ENCODE data around the gene NUDT3. TPM values are rescaled to one million over a fixed set of nuclear protein-coding genes. Genes with fewer than 3 reads are reported as not detected.
"Not testable (repeated sequence)": the region's sequence is repeated elsewhere in the genome, so short reads cannot be mapped to it uniquely, and the experiment has no call there.

NUDT3 gene
- total and polyA plus RNA-seq, 9 of the 15 experiments (the other 6 are each of a cell fraction or from before 2014, with no cell fraction given) = 5.4 to 81.2 (median 56.4) TPM

DNA sequence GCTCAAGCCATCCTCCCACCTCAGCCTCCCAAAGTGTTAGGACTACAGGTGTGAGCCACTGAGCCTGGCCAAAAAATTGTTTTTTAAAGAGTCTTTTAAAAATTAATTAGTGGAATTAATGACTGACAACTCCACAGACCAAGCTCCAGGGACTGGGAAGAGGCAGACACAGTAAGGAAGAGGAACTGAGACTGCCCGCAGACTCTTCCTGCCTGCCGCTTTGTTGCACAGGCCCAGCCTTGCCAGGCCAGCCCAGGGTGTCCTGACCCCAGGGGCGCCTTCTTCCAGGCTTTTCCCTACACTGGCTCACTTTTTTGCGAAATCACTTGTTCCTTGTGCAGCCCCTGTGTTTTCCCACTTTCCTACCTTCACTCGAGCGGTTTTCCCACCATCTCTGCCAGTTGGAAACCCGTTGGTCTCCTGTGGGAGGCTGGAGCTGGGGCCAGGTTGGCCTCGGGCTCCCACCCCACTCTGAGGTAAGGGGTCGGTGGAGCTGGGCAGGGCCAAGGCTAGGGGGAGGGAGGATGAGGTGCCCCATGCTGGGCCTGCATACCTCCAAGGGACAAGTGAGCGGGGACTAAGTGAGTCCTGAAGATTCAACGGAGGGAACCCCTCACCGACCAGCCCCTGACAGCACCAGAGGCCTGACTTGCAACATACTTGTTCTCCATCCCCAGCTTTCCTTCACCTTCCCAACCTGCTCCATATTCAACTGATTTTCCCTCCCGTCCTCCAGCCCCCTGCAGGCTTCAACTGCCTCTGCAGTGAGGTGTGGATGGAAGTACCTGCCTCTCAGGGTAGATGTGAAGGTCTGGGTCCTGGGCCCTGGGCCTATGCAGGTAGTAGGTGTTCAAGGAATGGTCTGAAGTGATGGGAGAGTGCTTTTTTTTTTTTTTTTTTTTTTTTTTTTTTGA, 120.2 kb downstream of the NUDT3 start (continued):
- TF ChIP-seq, protein P1, sequence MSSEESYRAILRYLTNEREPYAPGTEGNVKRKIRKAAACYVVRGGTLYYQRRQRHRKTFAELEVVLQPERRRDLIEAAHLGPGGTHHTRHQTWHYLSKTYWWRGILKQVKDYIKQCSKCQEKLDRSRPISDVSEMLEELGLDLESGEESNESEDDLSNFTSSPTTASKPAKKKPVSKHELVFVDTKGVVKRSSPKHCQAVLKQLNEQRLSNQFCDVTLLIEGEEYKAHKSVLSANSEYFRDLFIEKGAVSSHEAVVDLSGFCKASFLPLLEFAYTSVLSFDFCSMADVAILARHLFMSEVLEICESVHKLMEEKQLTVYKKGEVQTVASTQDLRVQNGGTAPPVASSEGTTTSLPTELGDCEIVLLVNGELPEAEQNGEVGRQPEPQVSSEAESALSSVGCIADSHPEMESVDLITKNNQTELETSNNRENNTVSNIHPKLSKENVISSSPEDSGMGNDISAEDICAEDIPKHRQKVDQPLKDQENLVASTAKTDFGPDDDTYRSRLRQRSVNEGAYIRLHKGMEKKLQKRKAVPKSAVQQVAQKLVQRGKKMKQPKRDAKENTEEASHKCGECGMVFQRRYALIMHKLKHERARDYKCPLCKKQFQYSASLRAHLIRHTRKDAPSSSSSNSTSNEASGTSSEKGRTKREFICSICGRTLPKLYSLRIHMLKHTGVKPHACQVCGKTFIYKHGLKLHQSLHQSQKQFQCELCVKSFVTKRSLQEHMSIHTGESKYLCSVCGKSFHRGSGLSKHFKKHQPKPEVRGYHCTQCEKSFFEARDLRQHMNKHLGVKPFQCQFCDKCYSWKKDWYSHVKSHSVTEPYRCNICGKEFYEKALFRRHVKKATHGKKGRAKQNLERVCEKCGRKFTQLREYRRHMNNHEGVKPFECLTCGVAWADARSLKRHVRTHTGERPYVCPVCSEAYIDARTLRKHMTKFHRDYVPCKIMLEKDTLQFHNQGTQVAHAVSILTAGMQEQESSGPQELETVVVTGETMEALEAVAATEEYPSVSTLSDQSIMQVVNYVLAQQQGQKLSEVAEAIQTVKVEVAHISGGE (CRISPR knock-in tag; IDR thresholded peaks at IDR 0.05) = no peak
- no peak for TF ChIP-seq DACH1 (IDR thresholded peaks at IDR 0.05; ENCODE audit: partially characterized antibody)
- no peak for TF ChIP-seq PHB (CRISPR knock-in tag; IDR thresholded peaks at IDR 0.05)

DNA sequence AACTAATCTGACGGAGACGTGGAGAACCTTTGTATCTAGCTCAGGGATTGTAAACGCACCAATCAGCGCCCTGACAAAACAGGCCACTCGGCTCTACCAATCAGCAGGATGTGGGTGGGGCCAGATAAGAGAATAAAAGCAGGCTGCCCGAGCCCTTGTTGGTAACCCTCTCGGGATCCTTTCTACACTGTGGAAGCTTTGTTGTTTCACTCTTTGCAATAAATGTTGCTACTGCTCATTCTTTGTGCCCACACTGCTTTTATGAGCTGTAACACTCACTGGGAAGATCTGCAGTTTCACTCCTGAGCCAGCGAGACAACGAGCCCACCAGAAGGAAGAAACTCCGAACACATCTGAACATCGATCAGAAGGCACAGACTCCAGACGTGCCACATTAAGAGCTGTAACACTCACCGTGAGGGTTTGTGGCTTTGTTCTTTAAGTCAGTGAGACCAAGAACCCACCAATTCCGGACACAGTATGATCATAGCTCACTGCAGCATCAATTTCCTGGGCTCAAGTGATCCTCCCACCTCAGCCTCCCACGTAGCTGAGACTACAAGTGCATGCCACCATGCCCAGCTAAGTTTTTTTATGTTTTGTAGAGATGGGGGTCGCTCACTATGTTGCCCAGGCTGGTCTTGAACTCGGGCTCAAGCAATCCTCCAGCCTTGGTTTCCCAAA, 122.7 kb downstream of the NUDT3 start:
- TF ChIP-seq, protein P2, sequence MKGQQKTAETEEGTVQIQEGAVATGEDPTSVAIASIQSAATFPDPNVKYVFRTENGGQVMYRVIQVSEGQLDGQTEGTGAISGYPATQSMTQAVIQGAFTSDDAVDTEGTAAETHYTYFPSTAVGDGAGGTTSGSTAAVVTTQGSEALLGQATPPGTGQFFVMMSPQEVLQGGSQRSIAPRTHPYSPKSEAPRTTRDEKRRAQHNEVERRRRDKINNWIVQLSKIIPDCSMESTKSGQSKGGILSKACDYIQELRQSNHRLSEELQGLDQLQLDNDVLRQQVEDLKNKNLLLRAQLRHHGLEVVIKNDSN (CRISPR knock-in tag; IDR thresholded peaks at IDR 0.05) = peak; percentile 17; the same call in 1 of the 2 replicates
- TF ChIP-seq POLR2A (conservative IDR thresholded peaks at IDR 0.05) = peak; percentile 68
- peak; percentile 44 for TF ChIP-seq SUPT5H (IDR thresholded peaks at IDR 0.05)
- TF ChIP-seq NFYB (IDR thresholded peaks at IDR 0.05; ENCODE audit: extremely low read depth, insufficient read length) = peak; percentile 58
- Histone ChIP-seq H3K4me1 (replicated peaks in 1 of 2; ENCODE audit: control insufficient read depth in 2 of 2, insufficient read depth in 2 of 2, low read length in 2 of 2) (peaks cover 21 to 22% of the 10 kb centered on the region in 2 experiments), H2AFZ (ENCODE audit: low read depth, low read length) (0 out of 2 replicates have a peak overlapping the region, but pooled peaks have one; percentile 25), H3K27ac (ENCODE audit: extremely low read depth, low read depth, low read length) (peak overlapping the region; percentile 48; the same call in 1 of the 3 replicates)
- POLR2A ChIA-PET = interaction anchor here (1.0 kb wide), 1 partner anchor 37 kb away, joined by 3 read pairs; no protein-coding TSS in a partner anchor
- intact Hi-C loops (cut with micrococcal nuclease) = loop anchor here (10.0 kb wide), 1 partner anchor 125 kb away; the partner anchor contains the start of gene NUDT3
- H3K9ac ChIP-seq (ENCODE audit: insufficient read depth in 1 of 2, low read depth in 2 of 2, low read length in 2 of 2); in situ Hi-C loops (cut with MboI); H3K79me2 ChIP-seq (ENCODE audit: control insufficient read depth, insufficient read depth, low read length); ATAC-seq; H3K4me3 ChIP-seq; FAIRE-seq; DNase-seq (ENCODE audit: extremely low read depth in 1 of 4, low spot score in 3 of 4); H3K9me3 ChIP-seq (replicated peaks; ENCODE audit: control insufficient read depth, insufficient read depth, low read depth, low read length); H3K9me1 ChIP-seq (ENCODE audit: control insufficient read depth, insufficient read depth, low read length); H3K36me3 ChIP-seq (ENCODE audit: control insufficient read depth, insufficient read depth, low read length); H4K20me1 ChIP-seq (replicated peaks; ENCODE audit: control insufficient read depth, insufficient read depth, low read length); CTCF ChIA-PET (ENCODE audit: low intra/inter-chr PET ratio); H3K4me2 ChIP-seq (ENCODE audit: insufficient read depth, low read length); H3K27me3 ChIP-seq (ENCODE audit: control insufficient read depth in 2 of 2, insufficient read depth in 2 of 2, low read length in 2 of 2): not testable (repeated sequence)
- TSS peak; percentile 98 for BruUV-seq (replicated peaks)
- WGBS (ENCODE audit: insufficient coverage, low coverage, missing lambda C conversion rate) = 81% methylated on average over 17 of the region's 17 CpGs

DNA sequence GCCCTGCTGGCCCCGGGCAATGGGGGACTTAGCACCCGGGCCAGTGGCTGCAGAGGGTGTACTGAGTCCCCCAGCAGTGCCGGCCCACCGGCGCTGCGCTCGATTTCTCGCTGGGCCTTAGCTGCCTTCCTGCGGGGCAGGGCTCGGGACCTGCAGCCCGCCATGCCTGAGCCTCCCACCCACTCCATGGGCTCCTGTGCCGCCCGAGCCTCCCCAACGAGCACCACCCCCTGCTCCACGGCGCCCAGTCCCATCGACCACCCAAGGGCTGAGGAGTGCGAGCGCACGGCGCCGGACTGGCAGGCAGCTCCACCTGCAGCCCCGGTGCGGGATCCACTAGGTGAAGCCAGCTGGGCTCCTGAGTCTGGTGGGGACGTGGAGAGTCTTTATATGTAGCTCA, 123.3 kb downstream of the NUDT3 start:
- CTCF ChIA-PET (ENCODE audit: low intra/inter-chr PET ratio); H3K4me2 ChIP-seq (ENCODE audit: insufficient read depth, low read length); H3K9me3 ChIP-seq (replicated peaks; ENCODE audit: control insufficient read depth, insufficient read depth, low read depth, low read length); H3K79me2 ChIP-seq (ENCODE audit: control insufficient read depth, insufficient read depth, low read length); DNase-seq (ENCODE audit: extremely low read depth in 1 of 4, low spot score in 3 of 4); H3K4me3 ChIP-seq; H3K27me3 ChIP-seq (ENCODE audit: control insufficient read depth in 2 of 2, insufficient read depth in 2 of 2, low read length in 2 of 2); BruUV-seq (replicated peaks); intact Hi-C loops (cut with micrococcal nuclease); H3K27ac ChIP-seq (ENCODE audit: extremely low read depth, low read depth, low read length); H2AFZ ChIP-seq (ENCODE audit: low read depth, low read length); FAIRE-seq; ATAC-seq; H3K9ac ChIP-seq (ENCODE audit: insufficient read depth in 1 of 2, low read depth in 2 of 2, low read length in 2 of 2); H3K9me1 ChIP-seq (ENCODE audit: control insufficient read depth, insufficient read depth, low read length); H3K36me3 ChIP-seq (ENCODE audit: control insufficient read depth, insufficient read depth, low read length); H4K20me1 ChIP-seq (replicated peaks; ENCODE audit: control insufficient read depth, insufficient read depth, low read length); in situ Hi-C loops (cut with MboI): not testable (repeated sequence)
- WGBS (ENCODE audit: insufficient coverage, low coverage, missing lambda C conversion rate) = 98% methylated on average over 11 of the region's 25 CpGs
- POLR2A ChIA-PET = interaction anchor here (1.0 kb wide), 1 partner anchor 36 kb away, joined by 3 read pairs; no protein-coding TSS in a partner anchor
- H3K4me1 ChIP-seq (replicated peaks in 1 of 2; ENCODE audit: control insufficient read depth in 2 of 2, insufficient read depth in 2 of 2, low read length in 2 of 2) = peaks cover 20 to 21% of the 10 kb centered on the region in 2 experiments
